ENCODE measurements around the gene TRIM27. TPM values are rescaled to one million over a fixed set of nuclear protein-coding genes. Genes with fewer than 3 reads are reported as not detected.

TRIM27 gene
- 66.6 TPM for total RNA-seq

GRCh38 chr6:28923318-28924102 is at the start of gene TRIM27:
TRIM27 (minus strand) TSS chr6:28923985; CDS start chr6:28923632, 353 bp downstream.

Small RNAs within 50 kb of the gene (small RNA-seq; reads per million reads assigned to genes)
- not detected for gene RNU6-930P (ENCODE audit: low replicate concordance)

Other genes starting within 250 kb of the TRIM27 start
- 2.6 TPM for gene ZNF311, start 81.3 kb upstream of the TRIM27 start, total RNA-seq
- not detected for gene OR2W1, start 121.2 kb upstream of the TRIM27 start, total RNA-seq
- not detected for gene OR2B3, start 163.3 kb upstream of the TRIM27 start, total RNA-seq
- not detected for gene OR2J1, start 175.5 kb upstream of the TRIM27 start, total RNA-seq
- gene OR2J3, start 184.1 kb upstream of the TRIM27 start, total RNA-seq, result not detected
- gene OR2J2, start 246.9 kb upstream of the TRIM27 start, total RNA-seq, result 0.12 TPM